MM.1S (cell line): Measurements from ENCODE around the gene SHISAL2A.

Experiments used
- CTCF ChIP-seq: fragments of 300-600 bp; sonication (generic); IDR thresholded peaks from 2 replicates; pipeline ENCODE4 v1.5.1; 2016; ENCODE audit warnings: antibody characterized with exemption, low read length, mixed read lengths
- EZH2 ChIP-seq: fragments of 300-600 bp; sonication (generic); optimal IDR thresholded peaks from 2 replicates; pipeline ENCODE3; 2017; ENCODE audit warnings: low read depth, mild to moderate bottlenecking, antibody characterized with exemption, low read length, mixed read lengths

DNA sequence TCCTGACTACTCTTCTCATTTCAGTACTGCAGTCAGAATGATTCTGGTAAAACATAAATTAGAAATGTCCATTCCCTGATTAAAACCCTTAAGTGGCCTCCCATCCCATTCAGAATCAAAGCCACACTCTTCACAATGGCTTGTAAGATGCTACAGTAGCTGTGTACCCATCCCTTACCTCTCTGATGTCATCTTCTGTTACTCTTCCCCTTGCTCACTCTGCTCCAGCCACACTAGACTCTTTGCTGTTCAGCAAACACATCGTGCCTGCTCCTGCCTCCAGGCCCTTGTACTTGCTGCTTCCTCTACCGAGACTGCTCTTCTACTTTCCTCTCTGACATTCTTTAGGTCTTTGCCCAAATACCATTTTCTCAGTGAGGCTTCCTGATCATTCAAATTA, 35.1 kb upstream of the SHISAL2A start:
- TF ChIP-seq CTCF (no peak), EZH2 (no peak)
